ENCODE data around the gene EFEMP1.
A peak's percentile ranks its signal among the peaks of the same experiment; 100 is the strongest.

The EFEMP1 gene

GRCh38 chr2:55885127-55885943 is 38.2 kb downstream of the EFEMP1 start:
- TF ChIP-seq, protein P1, sequence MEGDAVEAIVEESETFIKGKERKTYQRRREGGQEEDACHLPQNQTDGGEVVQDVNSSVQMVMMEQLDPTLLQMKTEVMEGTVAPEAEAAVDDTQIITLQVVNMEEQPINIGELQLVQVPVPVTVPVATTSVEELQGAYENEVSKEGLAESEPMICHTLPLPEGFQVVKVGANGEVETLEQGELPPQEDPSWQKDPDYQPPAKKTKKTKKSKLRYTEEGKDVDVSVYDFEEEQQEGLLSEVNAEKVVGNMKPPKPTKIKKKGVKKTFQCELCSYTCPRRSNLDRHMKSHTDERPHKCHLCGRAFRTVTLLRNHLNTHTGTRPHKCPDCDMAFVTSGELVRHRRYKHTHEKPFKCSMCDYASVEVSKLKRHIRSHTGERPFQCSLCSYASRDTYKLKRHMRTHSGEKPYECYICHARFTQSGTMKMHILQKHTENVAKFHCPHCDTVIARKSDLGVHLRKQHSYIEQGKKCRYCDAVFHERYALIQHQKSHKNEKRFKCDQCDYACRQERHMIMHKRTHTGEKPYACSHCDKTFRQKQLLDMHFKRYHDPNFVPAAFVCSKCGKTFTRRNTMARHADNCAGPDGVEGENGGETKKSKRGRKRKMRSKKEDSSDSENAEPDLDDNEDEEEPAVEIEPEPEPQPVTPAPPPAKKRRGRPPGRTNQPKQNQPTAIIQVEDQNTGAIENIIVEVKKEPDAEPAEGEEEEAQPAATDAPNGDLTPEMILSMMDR (IDR thresholded peaks at IDR 0.05; ENCODE audit: low read depth, low read length, missing control alignments): no peak
- H3K4me3 ChIP-seq (replicated peaks; ENCODE audit: low read depth, low read length): no peak overlapping the region
- DNase-seq (ENCODE audit: extremely low read depth, low read depth): peak; percentile 75

DNA sequence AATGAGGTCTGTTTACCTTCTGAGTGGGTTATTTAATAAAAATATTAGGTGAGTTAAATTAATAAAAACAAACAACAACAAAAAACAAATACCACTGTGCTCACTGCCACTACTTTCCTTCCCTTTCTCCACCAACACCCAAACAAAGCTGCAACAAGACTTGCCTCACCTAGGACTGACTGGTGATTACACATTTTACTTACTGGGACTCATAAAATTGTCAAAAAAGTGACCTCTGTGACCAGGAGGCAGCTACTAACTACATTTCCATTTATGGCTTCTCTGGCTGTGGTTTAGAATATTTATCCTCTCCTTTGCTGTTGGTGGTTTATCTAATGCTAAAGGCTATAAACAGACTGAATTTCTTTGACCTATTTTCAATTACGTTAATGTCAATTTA is 39.8 kb downstream of the EFEMP1 start:
- no peak overlapping the region for H3K4me3 ChIP-seq (replicated peaks; ENCODE audit: low read depth, low read length)
- no peak for DNase-seq (ENCODE audit: extremely low read depth, low read depth)
- TF ChIP-seq, protein P1 (IDR thresholded peaks at IDR 0.05; ENCODE audit: low read depth, low read length, missing control alignments): no peak

DNA sequence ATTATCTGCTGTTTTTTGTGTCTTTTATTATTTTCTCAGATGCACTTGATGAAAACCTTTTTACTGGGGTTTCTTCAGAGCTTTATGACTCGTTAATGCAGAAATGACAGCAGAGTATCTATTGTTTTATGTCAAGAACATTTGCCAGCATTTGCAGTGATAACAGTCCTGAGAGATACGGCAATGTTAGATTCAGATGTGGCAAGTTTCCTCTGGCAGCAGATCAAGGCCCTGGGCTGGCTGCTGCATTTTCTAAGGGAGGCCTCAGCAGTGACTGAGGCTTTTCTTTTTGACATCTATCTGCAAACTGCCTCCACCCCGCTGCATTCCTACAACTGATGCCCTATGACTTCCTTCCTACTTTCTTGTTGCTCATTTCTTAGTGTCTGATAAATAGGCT is 40.2 kb downstream of the EFEMP1 start:
- no peak overlapping the region for H3K4me3 ChIP-seq (replicated peaks; ENCODE audit: low read depth, low read length)
- TF ChIP-seq, protein P1 (IDR thresholded peaks at IDR 0.05; ENCODE audit: low read depth, low read length, missing control alignments): no peak
- DNase-seq (ENCODE audit: extremely low read depth, low read depth): no peak

- no peak for DNase-seq (ENCODE audit: extremely low read depth, low read depth)
- TF ChIP-seq, protein P1 (IDR thresholded peaks at IDR 0.05; ENCODE audit: low read depth, low read length, missing control alignments): no peak
Measured at GRCh38 chr2:55882954-55883353, 40.6 kb downstream of the EFEMP1 start.

GRCh38 chr2:55880416-55881143 is 43.0 kb downstream of the EFEMP1 start:
- TF ChIP-seq, protein P1 (IDR thresholded peaks at IDR 0.05; ENCODE audit: low read depth, low read length, missing control alignments): no peak
- no peak overlapping the region for H3K4me3 ChIP-seq (replicated peaks; ENCODE audit: low read depth, low read length)
- DNase-seq (ENCODE audit: extremely low read depth, low read depth): no peak

More at GRCh38 chr2:55882954-55883353, 40.6 kb downstream of the EFEMP1 start:
- H3K4me3 ChIP-seq (replicated peaks; ENCODE audit: low read depth, low read length): no peak overlapping the region

DNA sequence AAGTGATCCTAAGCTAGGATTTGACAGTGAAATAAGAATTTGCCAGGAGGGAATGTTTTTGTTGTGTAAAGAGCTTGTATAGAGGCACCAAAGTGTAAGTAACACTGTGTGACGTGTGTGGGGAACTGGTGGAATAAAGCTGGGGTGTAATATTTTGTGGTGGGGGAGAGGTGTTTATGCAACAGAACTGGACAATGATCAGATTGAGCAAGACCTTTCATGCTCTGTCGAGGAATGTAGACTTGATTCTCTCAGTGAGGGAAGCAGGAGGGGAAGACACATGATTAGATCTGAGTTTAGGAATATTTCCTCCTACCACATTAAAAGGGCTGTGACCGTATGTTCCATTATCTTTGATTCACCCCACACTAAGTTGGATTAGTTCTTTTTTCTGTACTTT is 43.6 kb downstream of the EFEMP1 start:
- no peak for DNase-seq (ENCODE audit: extremely low read depth, low read depth)
- TF ChIP-seq, protein P1 (IDR thresholded peaks at IDR 0.05; ENCODE audit: low read depth, low read length, missing control alignments): no peak
- no peak overlapping the region for H3K4me3 ChIP-seq (replicated peaks; ENCODE audit: low read depth, low read length)
